Rectal smooth muscle tissue (tissue), 1 donor: ENCODE data around the gene ABHD1.

Source experiments
- H3K27ac ChIP-seq: one replicate; pipeline ENCODE4 v1.7.0; 2013; ENCODE audit warnings: low read depth, low read length, inconsistent platforms
- H3K27me3 ChIP-seq: one replicate; pipeline ENCODE4 v1.7.0; 2013; ENCODE audit warnings: low read length; ENCODE audit not compliant: control insufficient read depth, insufficient read depth
- H3K36me3 ChIP-seq: one replicate; pipeline ENCODE4 v1.7.0; 2013; ENCODE audit warnings: low read length; ENCODE audit not compliant: control insufficient read depth, insufficient read depth
- H3K4me1 ChIP-seq: one replicate; pipeline ENCODE4 v1.7.0; 2013; ENCODE audit warnings: low read length; ENCODE audit not compliant: control insufficient read depth, insufficient read depth
- H3K4me3 ChIP-seq: one replicate; pipeline ENCODE4 v1.7.0; 2013; ENCODE audit warnings: low read length
- H3K9ac ChIP-seq: one replicate; pipeline ENCODE4 v1.7.0; 2013; ENCODE audit warnings: low read length

ABHD1 gene

DNA sequence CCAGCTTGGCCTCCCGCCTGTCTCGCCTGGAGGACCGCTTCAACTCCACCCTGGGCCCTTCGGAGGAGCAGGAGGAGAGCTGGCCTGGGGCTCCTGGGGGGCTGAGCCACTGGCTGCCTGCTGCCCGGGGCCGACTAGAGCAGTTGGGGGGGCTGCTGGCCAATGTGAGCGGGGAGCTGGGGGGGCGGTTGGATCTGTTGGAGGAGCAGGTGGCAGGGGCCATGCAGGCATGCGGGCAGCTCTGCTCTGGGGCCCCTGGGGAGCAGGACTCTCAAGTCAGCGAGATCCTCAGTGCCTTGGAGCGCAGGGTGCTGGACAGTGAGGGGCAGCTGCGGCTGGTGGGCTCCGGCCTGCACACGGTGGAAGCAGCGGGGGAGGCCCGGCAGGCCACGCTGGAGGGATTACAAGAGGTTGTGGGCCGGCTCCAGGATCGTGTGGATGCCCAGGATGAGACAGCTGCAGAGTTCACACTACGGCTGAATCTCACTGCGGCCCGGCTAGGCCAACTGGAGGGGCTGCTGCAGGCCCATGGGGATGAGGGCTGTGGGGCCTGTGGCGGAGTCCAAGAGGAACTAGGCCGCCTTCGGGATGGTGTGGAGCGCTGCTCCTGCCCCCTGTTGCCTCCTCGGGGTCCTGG is 40.7 kb upstream of the ABHD1 start:
- Histone ChIP-seq H3K4me3 (no peak overlapping the region), H3K36me3 (peaks cover 2% of the 10 kb centered on the region), H3K27me3 (no peaks in the 10 kb centered on the region), H3K27ac (no peak overlapping the region), H3K4me1 (peaks cover 33% of the 10 kb centered on the region), H3K9ac (no peak overlapping the region)

DNA sequence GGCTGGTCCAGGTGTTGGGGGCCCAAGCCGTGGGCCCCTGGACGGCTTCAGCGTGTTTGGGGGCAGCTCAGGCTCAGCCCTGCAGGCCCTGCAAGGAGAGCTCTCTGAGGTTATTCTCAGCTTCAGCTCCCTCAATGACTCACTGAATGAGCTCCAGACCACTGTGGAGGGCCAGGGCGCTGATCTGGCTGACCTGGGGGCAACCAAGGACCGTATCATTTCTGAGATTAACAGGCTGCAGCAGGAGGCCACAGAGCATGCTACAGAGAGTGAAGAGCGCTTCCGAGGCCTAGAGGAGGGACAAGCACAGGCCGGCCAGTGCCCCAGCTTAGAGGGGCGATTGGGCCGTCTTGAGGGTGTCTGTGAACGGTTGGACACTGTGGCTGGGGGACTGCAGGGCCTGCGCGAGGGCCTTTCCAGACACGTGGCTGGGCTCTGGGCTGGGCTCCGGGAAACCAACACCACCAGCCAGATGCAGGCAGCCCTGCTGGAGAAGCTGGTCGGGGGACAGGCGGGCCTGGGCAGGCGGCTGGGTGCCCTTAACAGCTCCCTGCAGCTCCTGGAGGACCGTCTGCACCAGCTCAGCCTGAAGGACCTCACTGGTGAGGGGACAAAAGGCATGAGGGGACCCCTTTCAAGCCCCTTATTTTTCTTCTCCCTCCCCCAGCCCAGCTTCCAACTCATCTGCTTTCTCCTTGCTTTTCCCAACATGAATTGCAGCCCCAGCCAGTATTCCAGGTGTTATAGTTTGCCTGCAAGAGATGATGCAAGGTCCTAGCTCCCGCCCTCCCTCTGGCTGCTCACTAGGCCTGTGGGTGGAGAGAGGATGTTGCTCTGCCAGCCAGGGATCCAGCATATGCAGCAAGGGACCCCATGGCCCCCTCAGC is 40.0 kb upstream of the ABHD1 start:
- no peak overlapping the region for H3K9ac ChIP-seq
- H3K36me3 ChIP-seq: peaks cover 2% of the 10 kb centered on the region
- no peaks in the 10 kb centered on the region for H3K27me3 ChIP-seq
- peaks cover 32% of the 10 kb centered on the region for H3K4me1 ChIP-seq
- H3K27ac ChIP-seq: peak overlapping the region; percentile 13
- no peak overlapping the region for H3K4me3 ChIP-seq

DNA sequence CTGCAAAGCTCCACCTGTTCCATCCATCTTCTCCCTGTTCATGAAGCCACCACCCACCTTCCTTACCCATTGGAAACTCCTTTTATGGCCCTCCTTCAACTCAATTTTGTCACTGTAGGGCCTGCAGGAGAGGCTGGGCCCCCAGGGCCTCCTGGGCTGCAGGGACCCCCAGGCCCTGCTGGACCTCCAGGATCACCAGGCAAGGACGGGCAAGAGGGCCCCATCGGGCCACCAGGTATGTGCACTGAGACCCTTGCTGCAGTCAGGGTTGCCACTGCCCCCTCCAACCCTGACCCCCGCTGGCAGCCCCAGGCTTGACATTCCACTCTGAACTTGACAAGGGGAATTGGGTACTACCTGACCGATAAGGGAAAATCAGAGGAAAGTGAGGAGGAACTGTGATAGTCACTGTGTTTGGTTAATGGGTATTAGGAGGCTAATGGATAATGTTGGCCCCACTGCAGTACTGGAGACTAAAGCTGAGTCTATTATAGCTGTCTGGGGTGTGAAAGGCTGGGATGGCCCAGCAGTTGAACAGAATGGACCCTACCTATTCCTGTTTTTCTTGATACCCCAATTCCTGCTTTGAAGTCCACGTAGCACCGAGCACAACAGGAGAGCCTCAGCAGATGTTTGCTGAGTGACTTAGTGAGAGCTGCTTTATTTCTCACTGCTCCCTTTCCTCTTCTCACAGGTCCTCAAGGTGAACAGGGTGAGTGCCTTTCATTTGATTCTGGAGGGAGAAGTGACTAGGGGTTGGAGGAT is 39.1 kb upstream of the ABHD1 start:
- Histone ChIP-seq H3K9ac (no peak overlapping the region), H3K27me3 (no peaks in the 10 kb centered on the region), H3K36me3 (peaks cover 2% of the 10 kb centered on the region), H3K4me3 (no peak overlapping the region), H3K4me1 (peaks cover 32% of the 10 kb centered on the region), H3K27ac (peak overlapping the region; percentile 90)

DNA sequence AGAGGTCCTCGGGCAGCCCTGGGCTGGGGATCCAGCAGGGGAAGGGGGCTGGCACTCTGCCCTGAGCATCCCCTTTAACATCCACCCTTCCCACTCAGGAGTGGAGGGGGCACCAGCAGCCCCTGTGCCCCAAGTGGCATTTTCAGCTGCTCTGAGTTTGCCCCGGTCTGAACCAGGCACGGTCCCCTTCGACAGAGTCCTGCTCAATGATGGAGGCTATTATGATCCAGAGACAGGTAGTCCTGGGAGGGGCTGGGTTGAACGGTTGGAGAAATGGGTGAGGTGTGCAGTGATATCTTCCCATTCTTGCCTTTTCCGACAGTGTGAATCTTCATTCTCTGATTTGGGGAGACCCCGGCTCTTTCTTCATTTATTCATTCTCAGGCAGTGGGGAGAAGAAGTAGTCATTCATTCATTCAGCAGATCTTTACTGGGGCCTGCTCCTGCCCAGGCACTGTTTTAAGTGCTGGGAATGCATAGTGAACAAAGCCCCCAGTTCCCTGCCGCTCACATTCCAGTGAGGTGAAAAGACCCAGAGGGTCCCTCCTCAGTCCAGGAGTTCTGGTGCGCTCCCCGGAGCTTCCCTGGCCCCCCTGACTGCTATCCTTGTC is 38.4 kb upstream of the ABHD1 start:
- H3K27me3 ChIP-seq: no peaks in the 10 kb centered on the region
- no peak overlapping the region for H3K9ac ChIP-seq
- H3K4me3 ChIP-seq: peak overlapping the region; percentile 60
- peaks cover 2% of the 10 kb centered on the region for H3K36me3 ChIP-seq
- H3K27ac ChIP-seq: peak overlapping the region; percentile 90
- H3K4me1 ChIP-seq: peaks cover 32% of the 10 kb centered on the region

DNA sequence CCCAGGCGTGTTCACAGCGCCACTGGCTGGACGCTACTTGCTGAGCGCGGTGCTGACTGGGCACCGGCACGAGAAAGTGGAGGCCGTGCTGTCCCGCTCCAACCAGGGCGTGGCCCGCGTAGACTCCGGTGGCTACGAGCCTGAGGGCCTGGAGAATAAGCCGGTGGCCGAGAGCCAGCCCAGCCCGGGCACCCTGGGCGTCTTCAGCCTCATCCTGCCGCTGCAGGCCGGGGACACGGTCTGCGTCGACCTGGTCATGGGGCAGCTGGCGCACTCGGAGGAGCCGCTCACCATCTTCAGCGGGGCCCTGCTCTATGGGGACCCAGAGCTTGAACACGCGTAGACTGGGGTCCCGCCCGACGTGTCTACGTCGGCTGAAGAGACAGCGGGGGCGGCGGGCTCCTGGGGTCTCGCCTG is 37.9 kb upstream of the ABHD1 start:
- Histone ChIP-seq H3K9ac (no peak overlapping the region), H3K27me3 (no peaks in the 10 kb centered on the region), H3K36me3 (no peaks in the 10 kb centered on the region), H3K4me3 (peak overlapping the region; percentile 60), H3K4me1 (peaks cover 29% of the 10 kb centered on the region), H3K27ac (peak overlapping the region; percentile 90)

DNA sequence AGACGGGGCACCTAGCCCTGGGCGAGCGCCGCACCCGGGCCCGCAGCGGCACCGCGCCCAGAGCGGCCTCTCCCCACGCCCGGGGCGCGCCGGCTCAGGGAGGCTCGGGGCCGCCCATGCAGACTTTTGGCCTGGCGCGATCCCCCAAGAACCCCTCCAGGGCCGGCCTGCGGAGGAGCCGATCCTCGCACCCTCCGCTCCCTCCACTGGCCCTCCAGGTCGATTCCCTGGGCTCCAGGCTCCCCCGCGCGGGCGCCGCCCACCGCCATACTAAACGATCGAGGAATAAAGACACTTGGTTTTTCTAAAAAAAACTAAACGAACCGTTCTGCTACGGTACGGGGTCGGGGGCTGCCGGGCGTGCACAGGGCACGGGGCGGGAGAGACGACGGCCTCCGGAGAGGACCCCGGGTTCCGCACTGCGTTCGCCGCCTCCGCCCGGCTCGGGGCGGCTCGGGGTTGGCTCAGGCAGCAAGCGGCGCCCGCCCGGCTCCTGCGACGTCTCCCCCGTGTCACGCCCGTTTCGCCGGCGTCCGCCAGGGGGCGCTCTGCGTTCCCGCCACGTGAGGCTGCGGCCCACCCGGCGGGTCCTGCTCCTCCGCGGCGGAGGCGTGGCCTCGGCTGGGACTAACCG is 37.4 kb upstream of the ABHD1 start:
- peak overlapping the region; percentile 79 for H3K4me3 ChIP-seq
- no peaks in the 10 kb centered on the region for H3K36me3 ChIP-seq
- H3K27me3 ChIP-seq: no peaks in the 10 kb centered on the region
- H3K9ac ChIP-seq: peak overlapping the region; percentile 38
- H3K4me1 ChIP-seq: peaks cover 27% of the 10 kb centered on the region
- H3K27ac ChIP-seq: peak overlapping the region; percentile 90

DNA sequence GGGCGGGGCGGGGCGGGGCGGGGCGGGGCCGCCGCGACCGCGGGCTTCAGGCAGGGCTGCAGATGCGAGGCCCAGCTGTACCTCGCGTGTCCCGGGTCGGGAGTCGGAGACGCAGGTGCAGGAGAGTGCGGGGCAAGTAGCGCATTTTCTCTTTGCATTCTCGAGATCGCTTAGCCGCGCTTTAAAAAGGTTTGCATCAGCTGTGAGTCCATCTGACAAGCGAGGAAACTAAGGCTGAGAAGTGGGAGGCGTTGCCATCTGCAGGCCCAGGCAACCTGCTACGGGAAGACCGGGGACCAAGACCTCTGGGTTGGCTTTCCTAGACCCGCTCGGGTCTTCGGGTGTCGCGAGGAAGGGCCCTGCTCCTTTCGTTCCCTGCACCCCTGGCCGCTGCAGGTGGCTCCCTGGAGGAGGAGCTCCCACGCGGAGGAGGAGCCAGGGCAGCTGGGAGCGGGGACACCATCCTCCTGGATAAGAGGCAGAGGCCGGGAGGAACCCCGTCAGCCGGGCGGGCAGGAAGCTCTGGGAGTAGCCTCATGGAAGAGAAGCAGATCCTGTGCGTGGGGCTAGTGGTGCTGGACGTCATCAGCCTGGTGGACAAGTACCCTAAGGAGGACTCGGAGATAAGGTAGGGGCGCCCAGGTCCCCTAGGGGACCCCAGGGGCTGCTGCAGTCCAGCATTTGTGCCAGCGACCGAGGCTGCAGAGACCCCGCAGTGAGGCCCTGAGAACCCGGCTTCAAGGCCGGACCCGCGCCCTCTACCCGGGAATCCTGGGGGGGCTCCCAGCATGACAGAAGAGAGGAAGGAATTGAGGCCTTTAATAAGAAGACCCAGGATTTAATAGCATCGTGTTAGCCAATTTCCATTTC is 36.7 kb upstream of the ABHD1 start, which contains the start of gene KHK:
TSS of gene KHK (plus strand) at position 49 of the 870 bp plus-strand sequence. CDS start at position 537, 488 bp downstream.
- H3K9ac ChIP-seq: peak within 1 kb of the TSS; percentile 38
- no peaks in the 10 kb centered on the region for H3K36me3 ChIP-seq
- H3K4me1 ChIP-seq: peaks cover 20% of the 10 kb centered on the region
- H3K4me3 ChIP-seq: peak within 1 kb of the TSS; percentile 79
- peak within 1 kb of the TSS; percentile 90 for H3K27ac ChIP-seq
- no peaks in the 10 kb centered on the region for H3K27me3 ChIP-seq

DNA sequence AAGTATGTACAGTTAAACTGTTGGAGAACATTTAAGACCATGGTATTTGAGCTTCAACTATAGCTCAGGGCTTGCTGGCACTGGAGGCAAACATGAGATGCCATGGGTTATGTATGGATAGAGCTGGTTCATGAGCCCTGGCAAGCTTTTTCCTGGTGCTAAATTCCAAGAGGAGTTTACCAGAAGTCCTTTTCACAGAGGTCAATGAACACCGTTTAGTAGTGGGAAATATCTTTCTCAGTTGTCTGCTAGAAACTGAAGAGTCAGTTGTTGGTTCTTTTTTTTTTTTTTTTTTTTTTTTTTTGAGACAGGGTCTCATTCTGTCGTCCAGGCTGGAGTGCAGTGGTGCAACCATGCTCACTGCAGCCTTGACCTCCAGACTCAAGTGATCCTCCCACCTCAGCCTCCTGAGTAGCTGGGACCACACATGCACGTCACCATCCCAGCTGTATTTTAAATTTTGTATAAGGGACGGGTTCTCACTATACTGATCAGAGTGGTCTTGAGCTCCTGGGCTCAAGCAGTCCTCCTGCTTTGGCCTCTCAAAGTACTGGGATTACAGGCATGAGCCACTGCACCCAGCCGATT is 35.7 kb upstream of the ABHD1 start:
- H3K27me3 ChIP-seq: no peaks in the 10 kb centered on the region
- peaks cover 14% of the 10 kb centered on the region for H3K4me1 ChIP-seq
- no peak overlapping the region for H3K27ac ChIP-seq
- no peaks in the 10 kb centered on the region for H3K36me3 ChIP-seq
- no peak overlapping the region for H3K4me3 ChIP-seq
- no peak overlapping the region for H3K9ac ChIP-seq

DNA sequence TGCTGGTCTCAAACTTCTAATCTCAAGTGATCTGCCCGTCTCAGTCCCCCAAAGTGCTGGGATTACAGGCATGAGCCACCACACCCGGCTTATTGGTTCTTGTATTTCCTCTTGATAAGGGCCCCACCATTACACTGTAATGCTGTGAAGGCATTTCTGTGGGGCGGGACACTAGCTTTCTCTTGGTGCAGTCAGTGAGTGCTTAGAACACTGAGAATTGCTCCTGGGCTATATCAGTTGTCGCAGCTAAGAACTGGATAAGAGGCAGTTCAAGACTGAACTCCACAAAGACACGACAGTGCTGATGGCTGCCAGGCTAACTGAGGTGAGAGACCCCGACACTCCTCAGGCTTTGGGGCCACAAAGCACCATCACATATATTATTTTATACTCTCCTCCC is 35.0 kb upstream of the ABHD1 start:
- no peak overlapping the region for H3K9ac ChIP-seq
- H3K27ac ChIP-seq: no peak overlapping the region
- no peaks in the 10 kb centered on the region for H3K27me3 ChIP-seq
- H3K36me3 ChIP-seq: no peaks in the 10 kb centered on the region
- peaks cover 11% of the 10 kb centered on the region for H3K4me1 ChIP-seq
- no peak overlapping the region for H3K4me3 ChIP-seq

DNA sequence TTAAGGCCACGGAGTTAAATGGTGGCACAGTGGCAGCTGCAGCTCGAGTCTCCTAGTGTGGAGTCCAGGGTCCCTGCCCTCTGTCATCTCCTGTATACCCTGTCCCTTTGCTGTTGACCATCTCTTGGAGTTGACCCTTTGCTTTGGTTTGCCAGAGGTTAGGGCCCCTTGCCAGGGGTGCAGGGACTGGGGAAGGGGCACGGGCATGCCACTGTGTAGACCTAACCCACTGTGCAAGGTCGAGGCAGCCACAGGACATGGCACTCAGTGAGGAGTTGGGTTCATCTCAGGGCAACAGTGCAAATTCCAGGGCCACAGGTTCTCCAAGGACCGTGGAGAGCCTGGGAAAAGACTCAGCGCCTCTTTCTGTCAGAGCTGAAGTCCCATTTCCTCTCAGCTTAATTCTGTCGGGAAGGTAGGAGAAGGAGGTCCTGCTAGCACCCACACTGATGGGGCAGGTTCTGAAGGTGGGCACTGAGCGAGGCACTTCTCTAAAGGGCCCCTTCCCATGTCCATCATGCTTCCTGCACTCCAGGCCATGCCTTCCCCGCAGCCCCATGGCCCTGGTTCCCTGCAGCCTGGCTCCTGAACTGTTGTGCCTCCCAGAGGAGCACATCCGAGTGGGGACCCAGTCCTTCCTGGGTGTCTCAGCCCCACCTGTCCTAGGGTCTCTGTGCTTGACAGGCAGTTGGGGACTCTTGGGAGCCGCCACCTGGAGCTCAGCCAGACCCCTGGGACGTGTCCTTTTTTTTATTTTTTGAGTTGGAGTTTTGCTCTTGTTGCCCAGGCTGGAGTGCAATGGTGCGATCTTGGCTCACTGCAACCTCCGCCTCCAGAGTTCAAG is 34.3 kb upstream of the ABHD1 start:
- H3K27me3 ChIP-seq: no peaks in the 10 kb centered on the region
- no peak overlapping the region for H3K9ac ChIP-seq
- H3K4me1 ChIP-seq: peaks cover 10% of the 10 kb centered on the region
- H3K27ac ChIP-seq: no peak overlapping the region
- H3K4me3 ChIP-seq: no peak overlapping the region
- H3K36me3 ChIP-seq: no peaks in the 10 kb centered on the region
